ENCODE measurements around the gene AMER2. TPM values are rescaled to one million over a fixed set of nuclear protein-coding genes. Genes with fewer than 3 reads are reported as not detected.

Gene AMER2
- polyA plus RNA-seq, 1 of the 3 experiments (the other 2 are of a cell fraction) = not detected

DNA sequence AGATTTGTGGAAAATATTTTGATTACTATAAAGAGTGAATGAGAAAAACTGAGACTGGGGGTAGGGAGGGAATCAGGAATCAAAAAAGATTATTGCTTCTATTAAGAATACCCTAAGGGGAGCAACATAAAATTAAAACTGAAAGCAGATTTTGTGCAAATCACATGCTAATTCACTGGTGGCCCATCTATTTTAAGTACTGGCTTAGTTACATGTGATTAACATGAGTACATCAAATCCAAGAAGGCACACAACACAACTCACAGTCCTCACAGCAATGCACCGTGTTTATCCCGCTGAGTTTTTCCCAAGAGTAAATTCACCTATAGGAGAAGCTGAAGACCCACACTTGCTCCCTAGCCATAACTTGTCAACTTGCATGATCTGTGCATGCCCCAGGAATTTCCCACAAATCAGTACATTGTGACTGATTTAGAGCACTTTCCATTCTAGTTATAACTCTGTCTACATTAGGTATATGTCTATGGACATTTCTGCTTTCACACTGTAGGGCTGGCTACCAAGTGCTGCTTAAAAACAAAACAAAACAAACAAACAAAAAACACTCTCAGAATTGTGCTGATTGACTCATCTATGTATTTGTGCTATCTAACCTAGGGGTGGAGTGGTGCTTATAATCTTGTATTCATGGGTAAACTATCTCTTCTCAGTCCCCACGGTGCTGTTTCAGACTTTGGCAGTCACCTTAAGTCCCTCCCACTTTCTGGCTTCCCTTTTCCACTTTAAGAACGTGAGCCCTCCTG is 24.3 kb downstream of the AMER2 start:
- no peak for DNase-seq
- peaks cover 9% of the 10 kb centered on the region; the same call in 1 of the 2 replicates for H3K27me3 ChIP-seq (ENCODE audit: insufficient read depth)
- H3K27ac ChIP-seq (ENCODE audit: low read depth in 2 of 2, low read length in 1 of 2) = no peak overlapping the region
- no peak overlapping the region for H3K9ac ChIP-seq
- no peaks in the 10 kb centered on the region for H3K79me2 ChIP-seq (ENCODE audit: insufficient read depth)
- H3K4me2 ChIP-seq = no peak overlapping the region
- H3K36me3 ChIP-seq (replicated peaks in 1 of 2; ENCODE audit: control insufficient read depth in 1 of 2, insufficient read depth in 2 of 2, low read length in 1 of 2) = no peaks in the 10 kb centered on the region
- H3K4me1 ChIP-seq (ENCODE audit: control insufficient read depth in 1 of 2, insufficient read depth in 2 of 2, low read depth in 1 of 2, low read length in 1 of 2) = no peaks in the 10 kb centered on the region
- no peaks in the 10 kb centered on the region for H4K20me1 ChIP-seq (ENCODE audit: insufficient read depth)
- H3K9me3 ChIP-seq = no peaks in the 10 kb centered on the region
- no peak overlapping the region for H3K4me3 ChIP-seq (ENCODE audit: low read depth in 2 of 2, low read length in 1 of 2)
- H3F3A ChIP-seq (replicated peaks; ENCODE audit: insufficient read depth) = no peaks in the 10 kb centered on the region
- H2AFZ ChIP-seq (ENCODE audit: low read depth) = no peak overlapping the region
- CTCF ChIA-PET = no interaction called here
- WGBS (ENCODE audit: low lambda C conversion rate) = 0% methylated on average over 2 of the region's 4 CpGs
- TF ChIP-seq, protein P1, sequence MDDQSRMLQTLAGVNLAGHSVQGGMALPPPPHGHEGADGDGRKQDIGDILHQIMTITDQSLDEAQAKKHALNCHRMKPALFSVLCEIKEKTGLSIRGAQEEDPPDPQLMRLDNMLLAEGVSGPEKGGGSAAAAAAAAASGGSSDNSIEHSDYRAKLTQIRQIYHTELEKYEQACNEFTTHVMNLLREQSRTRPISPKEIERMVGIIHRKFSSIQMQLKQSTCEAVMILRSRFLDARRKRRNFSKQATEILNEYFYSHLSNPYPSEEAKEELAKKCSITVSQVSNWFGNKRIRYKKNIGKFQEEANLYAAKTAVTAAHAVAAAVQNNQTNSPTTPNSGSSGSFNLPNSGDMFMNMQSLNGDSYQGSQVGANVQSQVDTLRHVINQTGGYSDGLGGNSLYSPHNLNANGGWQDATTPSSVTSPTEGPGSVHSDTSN (IDR thresholded peaks at IDR 0.05) = no peak
- no peak for TF ChIP-seq MXI1 (IDR thresholded peaks at IDR 0.05; ENCODE audit: low read depth, low read length)
- no peak for TF ChIP-seq SIN3A (IDR thresholded peaks at IDR 0.05; ENCODE audit: borderline replicate concordance, low read depth, low read length)
- TF ChIP-seq, protein P2, sequence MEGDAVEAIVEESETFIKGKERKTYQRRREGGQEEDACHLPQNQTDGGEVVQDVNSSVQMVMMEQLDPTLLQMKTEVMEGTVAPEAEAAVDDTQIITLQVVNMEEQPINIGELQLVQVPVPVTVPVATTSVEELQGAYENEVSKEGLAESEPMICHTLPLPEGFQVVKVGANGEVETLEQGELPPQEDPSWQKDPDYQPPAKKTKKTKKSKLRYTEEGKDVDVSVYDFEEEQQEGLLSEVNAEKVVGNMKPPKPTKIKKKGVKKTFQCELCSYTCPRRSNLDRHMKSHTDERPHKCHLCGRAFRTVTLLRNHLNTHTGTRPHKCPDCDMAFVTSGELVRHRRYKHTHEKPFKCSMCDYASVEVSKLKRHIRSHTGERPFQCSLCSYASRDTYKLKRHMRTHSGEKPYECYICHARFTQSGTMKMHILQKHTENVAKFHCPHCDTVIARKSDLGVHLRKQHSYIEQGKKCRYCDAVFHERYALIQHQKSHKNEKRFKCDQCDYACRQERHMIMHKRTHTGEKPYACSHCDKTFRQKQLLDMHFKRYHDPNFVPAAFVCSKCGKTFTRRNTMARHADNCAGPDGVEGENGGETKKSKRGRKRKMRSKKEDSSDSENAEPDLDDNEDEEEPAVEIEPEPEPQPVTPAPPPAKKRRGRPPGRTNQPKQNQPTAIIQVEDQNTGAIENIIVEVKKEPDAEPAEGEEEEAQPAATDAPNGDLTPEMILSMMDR (IDR thresholded peaks at IDR 0.05) = no peak
- TF ChIP-seq NRF1 (IDR thresholded peaks at IDR 0.05; ENCODE audit: low read depth, low read length) = no peak
- no peak for TF ChIP-seq ELF1 (IDR thresholded peaks at IDR 0.05)
- TF ChIP-seq EP300 (IDR thresholded peaks at IDR 0.05; ENCODE audit: borderline replicate concordance in 1 of 2, low read depth in 1 of 2, low read length in 1 of 2) = no peak
- TF ChIP-seq FOXJ3 (CRISPR knock-in tag; IDR thresholded peaks at IDR 0.05) = no peak
- no peak for TF ChIP-seq GATA2 (CRISPR knock-in tag; IDR thresholded peaks at IDR 0.05)
- no peak for TF ChIP-seq JUND (IDR thresholded peaks at IDR 0.05)
- TF ChIP-seq, protein P3, sequence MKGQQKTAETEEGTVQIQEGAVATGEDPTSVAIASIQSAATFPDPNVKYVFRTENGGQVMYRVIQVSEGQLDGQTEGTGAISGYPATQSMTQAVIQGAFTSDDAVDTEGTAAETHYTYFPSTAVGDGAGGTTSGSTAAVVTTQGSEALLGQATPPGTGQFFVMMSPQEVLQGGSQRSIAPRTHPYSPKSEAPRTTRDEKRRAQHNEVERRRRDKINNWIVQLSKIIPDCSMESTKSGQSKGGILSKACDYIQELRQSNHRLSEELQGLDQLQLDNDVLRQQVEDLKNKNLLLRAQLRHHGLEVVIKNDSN (IDR thresholded peaks at IDR 0.05; ENCODE audit: borderline replicate concordance, low read depth) = no peak
- POLR2A ChIA-PET = no interaction called here
- no peaks in the 10 kb centered on the region for H3K9me2 ChIP-seq

DNA sequence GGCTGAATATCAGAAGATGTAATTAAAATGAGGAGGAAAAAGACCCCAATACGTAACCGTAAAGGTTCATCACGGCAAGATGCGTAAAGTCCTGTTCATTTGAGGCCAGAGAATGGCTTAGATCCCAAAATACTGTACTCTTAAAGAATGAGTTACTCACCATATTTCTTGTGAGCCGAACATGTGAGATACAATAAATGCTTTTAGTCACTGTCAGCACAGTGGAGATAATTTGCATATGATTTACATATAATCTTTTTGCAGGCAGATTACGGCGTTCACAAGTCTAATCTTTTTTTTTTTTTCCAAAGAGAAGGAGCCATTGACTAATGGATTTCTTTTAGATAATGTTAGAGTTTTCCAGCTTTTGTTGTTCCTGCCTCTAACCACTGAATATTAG is 28.4 kb downstream of the AMER2 start:
- no peaks in the 10 kb centered on the region for H3K9me3 ChIP-seq
- ChIA-PET CTCF (interaction anchor here (1.0 kb wide), 1 partner anchor 29 kb away, joined by 3 read pairs; no protein-coding TSS in a partner anchor), POLR2A (no interaction called here)
- H2AFZ ChIP-seq (ENCODE audit: low read depth) = no peak overlapping the region
- H3K27ac ChIP-seq (ENCODE audit: low read depth in 2 of 2, low read length in 1 of 2) = no peak overlapping the region
- 18% methylated on average over 7 of the region's 7 CpGs for WGBS (ENCODE audit: low lambda C conversion rate)
- no peaks in the 10 kb centered on the region for H3K4me1 ChIP-seq (ENCODE audit: control insufficient read depth in 1 of 2, insufficient read depth in 2 of 2, low read depth in 1 of 2, low read length in 1 of 2)
- no peaks in the 10 kb centered on the region for H3K79me2 ChIP-seq (ENCODE audit: insufficient read depth)
- H3F3A ChIP-seq (replicated peaks; ENCODE audit: insufficient read depth) = no peaks in the 10 kb centered on the region
- no peaks in the 10 kb centered on the region for H3K36me3 ChIP-seq (replicated peaks in 1 of 2; ENCODE audit: control insufficient read depth in 1 of 2, insufficient read depth in 2 of 2, low read length in 1 of 2)
- H3K4me2 ChIP-seq = no peak overlapping the region
- no peak overlapping the region for H3K4me3 ChIP-seq (ENCODE audit: low read depth in 2 of 2, low read length in 1 of 2)
- no peaks in the 10 kb centered on the region for H4K20me1 ChIP-seq (ENCODE audit: insufficient read depth)
- no peaks in the 10 kb centered on the region for H3K9me2 ChIP-seq
- H3K9ac ChIP-seq = no peak overlapping the region
- DNase-seq = no peak
- H3K27me3 ChIP-seq (ENCODE audit: insufficient read depth) = peaks cover 2% of the 10 kb centered on the region; the same call in 1 of the 2 replicates
- no peak for TF ChIP-seq SMC3 (IDR thresholded peaks at IDR 0.05; ENCODE audit: low read depth, low read length)
- TF ChIP-seq TAF1 (IDR thresholded peaks at IDR 0.05; ENCODE audit: borderline replicate concordance, low read depth, low read length) = no peak
- no peak for TF ChIP-seq EZH2phosphoT487 (IDR thresholded peaks at IDR 0.05; ENCODE audit: borderline replicate concordance, low read depth)
- TF ChIP-seq, protein P4, sequence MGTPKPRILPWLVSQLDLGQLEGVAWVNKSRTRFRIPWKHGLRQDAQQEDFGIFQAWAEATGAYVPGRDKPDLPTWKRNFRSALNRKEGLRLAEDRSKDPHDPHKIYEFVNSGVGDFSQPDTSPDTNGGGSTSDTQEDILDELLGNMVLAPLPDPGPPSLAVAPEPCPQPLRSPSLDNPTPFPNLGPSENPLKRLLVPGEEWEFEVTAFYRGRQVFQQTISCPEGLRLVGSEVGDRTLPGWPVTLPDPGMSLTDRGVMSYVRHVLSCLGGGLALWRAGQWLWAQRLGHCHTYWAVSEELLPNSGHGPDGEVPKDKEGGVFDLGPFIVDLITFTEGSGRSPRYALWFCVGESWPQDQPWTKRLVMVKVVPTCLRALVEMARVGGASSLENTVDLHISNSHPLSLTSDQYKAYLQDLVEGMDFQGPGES (IDR thresholded peaks at IDR 0.05; ENCODE audit: low read depth, low read length) = no peak
- TF ChIP-seq, protein P1 (IDR thresholded peaks at IDR 0.05) = no peak
- TF ChIP-seq SIN3A (IDR thresholded peaks at IDR 0.05; ENCODE audit: borderline replicate concordance, low read depth, low read length) = no peak
- no peak for TF ChIP-seq EP300 (IDR thresholded peaks at IDR 0.05; ENCODE audit: borderline replicate concordance in 1 of 2, low read depth in 1 of 2, low read length in 1 of 2)
- no peak for TF ChIP-seq GABPA (IDR thresholded peaks at IDR 0.05; ENCODE audit: low read depth)
- TF ChIP-seq, protein P3 (IDR thresholded peaks at IDR 0.05; ENCODE audit: borderline replicate concordance, low read depth) = no peak
- TF ChIP-seq TEAD4 (IDR thresholded peaks at IDR 0.05; ENCODE audit: borderline replicate concordance, insufficient read depth) = no peak
- TF ChIP-seq, protein P5, sequence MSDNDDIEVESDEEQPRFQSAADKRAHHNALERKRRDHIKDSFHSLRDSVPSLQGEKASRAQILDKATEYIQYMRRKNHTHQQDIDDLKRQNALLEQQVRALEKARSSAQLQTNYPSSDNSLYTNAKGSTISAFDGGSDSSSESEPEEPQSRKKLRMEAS (IDR thresholded peaks at IDR 0.05; ENCODE audit: low read depth) = no peak
- TF ChIP-seq RAD21 (IDR thresholded peaks at IDR 0.05; ENCODE audit: low read length) = no peak
